ENCODE measurements around the gene OSBPL8. TPM values are rescaled to one million over a fixed set of nuclear protein-coding genes. Genes with fewer than 3 reads are reported as not detected.

The OSBPL8 gene
- total RNA-seq, 1 experiment from 2014 or later: 71.1 TPM

GRCh38 chr12:76495556-76495955 lies 64.0 kb downstream of the OSBPL8 start:
- no peak for TF ChIP-seq CTCF (IDR thresholded peaks at IDR 0.05; ENCODE audit: unreplicated experiment)
- intact Hi-C loops (cut with micrococcal nuclease): no loop called here
- H3K4me3 Mint-ChIP-seq (ENCODE audit: unreplicated experiment): no peak overlapping the region

GRCh38 chr12:76491292-76491691 lies 68.3 kb downstream of the OSBPL8 start:
- ChIA-PET POLR2A (no interaction called here), CTCF (no interaction called here)
- Mint-ChIP-seq H3K27me3 (ENCODE audit: insufficient read depth, unreplicated experiment) (no peaks in the 10 kb centered on the region), H3K36me3 (ENCODE audit: insufficient read depth, unreplicated experiment) (peaks cover 6% of the 10 kb centered on the region), H3K27ac (ENCODE audit: low read depth, unreplicated experiment) (no peak overlapping the region), H3K4me3 (ENCODE audit: unreplicated experiment) (no peak overlapping the region), H3K4me1 (ENCODE audit: insufficient read depth, unreplicated experiment) (peaks cover 6% of the 10 kb centered on the region), H3K9me3 (ENCODE audit: unreplicated experiment) (peaks cover 25% of the 10 kb centered on the region)
- TF ChIP-seq CTCF (IDR thresholded peaks at IDR 0.05; ENCODE audit: unreplicated experiment): no peak
- intact Hi-C loops (cut with micrococcal nuclease): no loop called here
- no TSS peak for BruUV-seq (replicated peaks)
- no peak for DNase-seq (ENCODE audit: unreplicated experiment)

More at GRCh38 chr12:76495556-76495955, 64.0 kb downstream of the OSBPL8 start:
- H3K9me3 Mint-ChIP-seq (ENCODE audit: unreplicated experiment): peaks cover 25% of the 10 kb centered on the region
- ChIA-PET CTCF (interaction anchor here (0.8 to 1.2 kb wide), 2 partner anchors 8 to 33 kb away, joined by 3 to 7 read pairs; no protein-coding TSS in a partner anchor), POLR2A (interaction anchor here (0.7 to 1.0 kb wide), 2 partner anchors 56 to 63 kb away, joined by 3 read pairs; no protein-coding TSS in a partner anchor)
- H3K36me3 Mint-ChIP-seq (ENCODE audit: insufficient read depth, unreplicated experiment): peaks cover 6% of the 10 kb centered on the region
- DNase-seq (ENCODE audit: unreplicated experiment): no peak
- H3K27me3 Mint-ChIP-seq (ENCODE audit: insufficient read depth, unreplicated experiment): no peaks in the 10 kb centered on the region
- no TSS peak for BruUV-seq (replicated peaks)
- peaks cover 6% of the 10 kb centered on the region for H3K4me1 Mint-ChIP-seq (ENCODE audit: insufficient read depth, unreplicated experiment)
- H3K27ac Mint-ChIP-seq (ENCODE audit: low read depth, unreplicated experiment): no peak overlapping the region

- BruUV-seq (replicated peaks): no TSS peak
- Mint-ChIP-seq H3K27me3 (ENCODE audit: insufficient read depth, unreplicated experiment) (no peaks in the 10 kb centered on the region), H3K27ac (ENCODE audit: low read depth, unreplicated experiment) (no peak overlapping the region), H3K4me1 (ENCODE audit: insufficient read depth, unreplicated experiment) (peaks cover 1% of the 10 kb centered on the region), H3K9me3 (ENCODE audit: unreplicated experiment) (peaks cover 25% of the 10 kb centered on the region), H3K36me3 (ENCODE audit: insufficient read depth, unreplicated experiment) (peaks cover 6% of the 10 kb centered on the region), H3K4me3 (ENCODE audit: unreplicated experiment) (no peak overlapping the region)
- ChIA-PET CTCF (no interaction called here), POLR2A (no interaction called here)
- TF ChIP-seq CTCF (IDR thresholded peaks at IDR 0.05; ENCODE audit: unreplicated experiment): no peak
- intact Hi-C loops (cut with micrococcal nuclease): no loop called here
- no peak for DNase-seq (ENCODE audit: unreplicated experiment)
These were observed 68.8 kb downstream of the OSBPL8 start for GRCh38 chr12:76490763-76491162.

- no peak for TF ChIP-seq CTCF (IDR thresholded peaks at IDR 0.05; ENCODE audit: unreplicated experiment)
- CTCF ChIA-PET: interaction anchor here (0.6 to 1.8 kb wide), 2 partner anchors 9 to 98 kb away, joined by 3 to 5 read pairs; no protein-coding TSS in a partner anchor
- POLR2A ChIA-PET: no interaction called here
- peaks cover 6% of the 10 kb centered on the region for H3K36me3 Mint-ChIP-seq (ENCODE audit: insufficient read depth, unreplicated experiment)
- H3K9me3 Mint-ChIP-seq (ENCODE audit: unreplicated experiment): peaks cover 25% of the 10 kb centered on the region
- H3K27ac Mint-ChIP-seq (ENCODE audit: low read depth, unreplicated experiment): no peak overlapping the region
- no peaks in the 10 kb centered on the region for H3K4me1 Mint-ChIP-seq (ENCODE audit: insufficient read depth, unreplicated experiment)
- DNase-seq (ENCODE audit: unreplicated experiment): no peak
- no peak overlapping the region for H3K4me3 Mint-ChIP-seq (ENCODE audit: unreplicated experiment)
- H3K27me3 Mint-ChIP-seq (ENCODE audit: insufficient read depth, unreplicated experiment): no peaks in the 10 kb centered on the region
- no TSS peak for BruUV-seq (replicated peaks)
- intact Hi-C loops (cut with micrococcal nuclease): no loop called here
These were observed 69.8 kb downstream of the OSBPL8 start for GRCh38 chr12:76489737-76490136.
